CD4-positive, alpha-beta T cell treated with Interleukin-6 for 4 hours (primary cell): ENCODE measurements around the gene DNAJB11.

Experiments used
- DNase-seq: peaks from one replicate; pipeline ENCODE4 v3.0.0-alpha.2; 2020; ENCODE audit warnings: mixed read lengths

Gene DNAJB11

GRCh38 chr3:186598108-186598784 lies 27.7 kb downstream of the DNAJB11 start:
- no peak for DNase-seq

GRCh38 chr3:186598794-186599141 lies 28.2 kb downstream of the DNAJB11 start:
- no peak for DNase-seq

DNA sequence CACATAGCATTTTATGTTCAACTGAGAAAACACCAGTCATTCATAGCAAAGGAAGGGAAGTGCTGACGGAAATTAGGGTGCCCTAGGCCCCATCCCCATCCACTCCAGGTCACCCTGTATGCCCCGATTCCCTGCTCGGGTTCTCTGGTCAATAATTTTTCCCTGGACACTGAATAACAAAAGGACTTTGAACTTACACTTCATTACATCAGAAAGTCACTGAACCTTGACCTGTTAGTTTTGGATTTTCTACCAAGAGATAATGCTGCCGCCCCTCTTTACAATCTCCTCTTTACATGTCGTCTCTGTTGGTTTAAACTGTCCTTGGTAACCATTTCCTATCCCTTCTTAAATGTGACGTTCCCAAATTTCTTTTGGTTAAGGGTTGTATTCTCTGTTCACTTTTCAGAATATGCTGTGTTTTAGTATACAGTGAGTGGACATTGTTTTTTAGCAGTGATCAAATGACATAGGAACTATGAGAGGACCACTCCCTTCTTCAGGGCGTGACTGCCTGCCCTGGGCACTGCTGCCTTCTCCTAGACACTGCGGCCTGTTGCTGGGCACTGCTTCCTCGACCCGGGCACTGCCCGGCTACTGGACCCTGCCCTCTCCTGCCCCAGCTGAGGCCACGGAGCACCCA lies 28.7 kb downstream of the DNAJB11 start:
- no peak for DNase-seq

DNA sequence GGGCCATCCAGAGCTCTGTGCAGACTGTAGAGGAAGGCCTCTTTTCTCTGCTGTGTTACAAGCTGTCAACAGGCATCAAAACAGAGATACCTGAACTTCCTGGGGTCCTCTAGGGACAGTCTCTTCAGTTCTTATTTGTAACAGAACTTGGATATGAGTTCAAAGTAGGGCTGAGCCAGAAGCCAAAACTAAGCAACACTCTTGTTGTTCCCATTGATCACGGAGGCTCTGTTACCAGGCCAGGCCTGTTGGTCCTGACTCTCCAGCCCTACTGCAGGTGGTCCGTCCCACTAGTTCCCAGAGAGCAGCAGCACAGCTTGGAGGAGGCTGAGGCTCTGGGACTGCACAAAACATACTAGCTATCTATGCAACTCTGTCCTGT lies 29.3 kb downstream of the DNAJB11 start:
- no peak for DNase-seq

DNA sequence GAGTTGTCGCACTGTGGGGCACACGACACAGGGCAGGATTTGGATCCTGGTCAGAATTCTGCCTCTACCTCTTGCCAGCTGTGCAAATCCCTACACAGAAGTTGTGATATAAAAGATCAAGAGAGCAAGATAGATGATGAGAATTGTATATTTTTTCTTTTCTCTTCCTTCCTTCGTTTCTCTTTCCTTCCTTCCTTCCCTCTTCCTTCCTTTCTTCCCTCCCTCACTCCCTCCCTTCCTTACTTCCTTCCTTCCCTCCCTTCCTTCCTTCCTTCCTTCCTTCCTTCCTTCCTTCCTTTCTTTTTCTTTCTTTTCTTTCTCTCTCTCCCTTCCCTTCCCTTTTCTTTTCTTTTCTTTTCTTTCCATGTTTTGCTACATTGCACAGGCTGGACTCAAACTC lies 30.4 kb downstream of the DNAJB11 start:
- no peak for DNase-seq

DNA sequence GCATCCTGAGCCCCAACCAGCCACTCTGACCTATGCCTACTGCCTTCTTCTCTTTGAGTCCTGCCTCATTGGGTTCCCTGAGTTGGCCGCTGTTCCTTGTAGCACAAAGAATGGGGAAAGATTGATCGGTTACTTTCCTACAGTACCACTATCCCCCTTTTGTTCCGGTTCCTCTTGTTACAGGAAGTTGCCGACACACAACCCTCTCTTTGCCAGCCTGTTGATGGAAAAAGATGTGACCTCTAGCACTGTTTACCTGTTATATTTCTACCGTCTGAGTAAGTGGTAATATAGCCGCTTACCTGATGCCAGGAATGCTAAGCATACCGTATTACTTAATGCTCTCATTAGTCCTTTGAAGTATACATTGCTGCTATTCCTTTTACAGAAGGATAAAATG lies 32.6 kb downstream of the DNAJB11 start:
- DNase-seq: no peak

GRCh38 chr3:186605078-186605477 lies 34.6 kb downstream of the DNAJB11 start:
- no peak for DNase-seq

DNA sequence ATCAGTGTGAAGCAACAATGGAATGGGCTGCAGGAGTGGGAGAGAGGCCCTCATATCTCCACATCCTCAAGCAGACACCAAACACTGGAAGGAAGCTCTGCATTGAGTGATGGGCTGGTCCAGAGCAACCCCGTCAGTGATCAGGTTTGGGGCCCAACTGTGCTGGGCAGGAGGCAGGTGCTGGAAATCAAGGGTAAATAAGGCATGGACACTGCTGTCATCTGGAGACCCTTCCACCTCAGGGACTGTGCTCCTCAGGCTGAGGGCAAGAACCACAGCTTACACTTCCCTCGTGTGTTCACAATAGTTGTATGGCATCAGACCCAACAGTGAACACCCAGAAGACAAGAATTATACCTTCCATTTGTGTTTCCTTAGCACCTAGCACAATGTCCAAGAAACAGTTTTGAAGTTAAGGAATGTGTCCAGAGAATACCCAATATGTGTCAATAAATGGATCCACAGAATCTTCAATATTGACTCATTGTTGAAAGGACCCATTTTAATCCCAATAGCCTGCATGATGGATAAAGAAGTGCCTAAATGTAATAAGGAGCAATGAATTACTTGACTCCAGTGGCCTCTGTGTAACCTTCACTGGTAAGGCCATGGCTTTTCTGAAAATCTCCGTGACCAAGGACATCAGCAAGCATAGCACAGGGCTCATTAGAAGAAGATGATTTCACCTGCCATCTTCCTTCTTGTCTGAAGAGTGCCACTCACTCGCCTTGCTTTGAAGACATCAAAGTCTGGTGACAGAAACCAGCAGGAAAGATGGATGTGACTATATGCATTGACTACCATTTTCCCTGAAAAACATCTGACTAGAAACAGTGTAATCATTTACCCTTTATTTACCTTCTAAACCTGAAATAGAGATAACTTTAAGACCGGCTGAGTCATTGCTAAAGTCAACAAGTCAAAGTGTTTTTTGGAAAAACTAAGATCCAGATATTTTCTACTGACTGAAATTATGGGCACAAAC lies 35.3 kb downstream of the DNAJB11 start:
- DNase-seq: no peak

DNA sequence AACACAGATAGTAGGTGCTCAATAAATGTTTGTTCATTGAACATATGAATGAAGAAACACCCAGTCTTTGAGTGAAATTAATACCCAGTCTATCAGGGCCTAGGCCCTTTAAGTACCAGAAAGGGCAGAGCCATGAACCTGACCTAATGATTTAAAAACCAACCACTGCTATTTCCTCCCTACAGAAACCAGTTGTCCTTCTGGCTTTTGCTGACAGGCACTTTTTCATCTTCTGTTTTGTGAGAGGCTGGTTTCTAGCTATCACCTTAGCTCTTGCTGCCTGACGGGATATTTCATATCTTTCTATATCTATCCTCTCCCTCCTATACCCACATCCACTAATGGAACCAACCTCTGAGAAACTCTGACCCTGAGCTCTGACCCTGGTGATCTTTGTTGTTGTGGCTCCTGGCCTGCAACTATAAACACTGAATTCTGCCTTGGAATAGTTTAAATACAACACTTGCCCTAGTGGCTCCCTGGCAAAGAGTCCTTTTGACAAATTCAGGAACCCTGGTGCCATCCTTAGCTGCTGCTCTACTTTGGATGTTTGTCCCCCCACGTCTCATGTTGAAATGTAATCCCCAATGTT lies 38.2 kb downstream of the DNAJB11 start:
- DNase-seq: no peak

DNA sequence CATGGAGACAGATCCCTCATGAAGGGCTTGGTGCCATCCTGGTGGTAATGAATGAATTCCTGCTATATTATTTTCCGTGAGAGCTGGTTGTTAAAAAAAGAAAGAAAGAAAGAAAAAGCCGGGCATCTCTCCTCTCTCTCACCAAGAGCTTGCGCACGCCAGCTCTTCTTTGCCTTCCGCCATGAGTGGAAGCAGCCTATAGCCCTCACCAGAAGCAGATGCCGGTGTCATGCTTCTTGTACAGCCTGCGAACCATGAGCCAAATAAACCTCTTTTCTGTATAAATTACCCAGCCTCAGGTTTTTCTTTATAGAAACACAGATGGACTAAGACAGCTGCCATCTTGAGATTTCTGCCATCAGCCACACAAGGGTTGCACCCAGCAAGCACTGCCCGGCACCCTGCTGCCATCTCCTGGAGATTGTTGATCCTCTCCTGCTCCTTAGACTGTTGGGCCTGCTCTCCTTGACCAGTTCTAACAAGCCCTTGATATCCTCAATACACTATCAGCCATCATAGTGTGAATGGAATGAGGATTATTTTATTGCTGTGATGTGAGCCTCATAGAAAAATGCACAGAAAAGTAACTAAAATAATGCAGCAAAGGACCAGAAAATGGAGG lies 38.8 kb downstream of the DNAJB11 start:
- DNase-seq: no peak

DNA sequence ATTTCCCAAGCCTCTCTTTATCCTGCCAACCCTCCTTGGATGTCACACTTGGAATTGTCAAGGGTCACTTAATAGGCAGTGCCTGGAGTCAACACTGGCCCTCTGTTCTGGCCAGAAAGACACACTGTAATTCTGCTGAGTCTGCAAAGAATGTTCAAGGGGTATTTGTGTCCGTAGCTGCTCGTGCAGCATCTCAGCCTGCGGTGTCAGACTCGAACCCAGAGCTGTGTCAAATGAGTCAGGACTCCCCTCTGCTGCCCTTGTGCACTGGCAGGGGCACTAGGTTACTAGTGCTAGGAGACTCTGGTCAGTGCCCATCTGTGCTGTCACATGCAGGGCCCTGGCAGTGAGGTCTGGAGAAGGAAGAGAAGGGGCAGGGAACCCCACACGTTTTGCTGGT lies 41.5 kb downstream of the DNAJB11 start:
- no peak for DNase-seq

DNA sequence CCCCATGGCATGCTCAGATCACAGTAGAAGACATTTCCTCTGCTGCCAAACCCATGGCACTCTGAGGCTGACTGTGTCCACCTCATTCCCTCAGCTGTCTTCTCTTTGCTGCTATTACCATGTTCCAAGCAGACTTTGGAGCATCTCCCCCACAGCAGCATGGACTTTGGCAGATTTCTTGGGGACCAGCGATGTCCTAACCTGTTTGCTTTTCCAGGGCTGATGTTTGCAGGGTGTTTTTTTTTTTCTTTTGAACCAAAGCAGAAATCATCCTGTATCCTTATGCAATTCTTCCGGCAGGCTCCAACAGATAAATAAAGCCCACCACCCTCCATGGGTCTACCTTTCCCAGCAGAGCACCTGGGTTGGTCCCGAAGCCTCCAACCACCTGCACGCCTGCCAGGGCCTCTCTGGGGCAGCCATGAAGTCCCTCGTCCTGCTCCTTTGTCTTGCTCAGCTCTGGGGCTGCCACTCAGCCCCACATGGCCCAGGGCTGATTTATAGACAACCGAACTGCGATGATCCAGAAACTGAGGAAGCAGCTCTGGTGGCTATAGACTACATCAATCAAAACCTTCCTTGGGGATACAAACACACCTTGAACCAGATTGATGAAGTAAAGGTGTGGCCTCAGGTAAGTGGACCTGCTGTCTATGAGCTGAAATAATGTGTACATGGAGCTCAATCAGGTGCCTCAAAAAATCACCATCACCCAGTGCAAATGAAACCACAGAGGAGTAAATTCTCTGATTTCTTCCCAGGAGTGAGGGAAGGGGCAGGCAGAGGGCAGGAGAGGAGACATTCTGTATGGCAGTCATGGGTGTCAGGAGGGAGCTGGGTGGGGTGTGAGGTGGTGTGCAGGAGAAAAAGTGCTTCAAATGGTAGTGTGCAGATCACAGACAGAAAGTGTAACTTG lies 42.5 kb downstream of the DNAJB11 start, which contains the start of gene AHSG:
Gene AHSG (plus strand): TSS at position 340 of the 916 bp plus-strand sequence. CDS start 82 bp downstream, at position 422.
- no peak for DNase-seq

GRCh38 chr3:186613637-186614265 lies 43.2 kb downstream of the DNAJB11 start:
- no peak for DNase-seq

GRCh38 chr3:186614266-186614596 lies 43.7 kb downstream of the DNAJB11 start:
- DNase-seq: no peak

DNA sequence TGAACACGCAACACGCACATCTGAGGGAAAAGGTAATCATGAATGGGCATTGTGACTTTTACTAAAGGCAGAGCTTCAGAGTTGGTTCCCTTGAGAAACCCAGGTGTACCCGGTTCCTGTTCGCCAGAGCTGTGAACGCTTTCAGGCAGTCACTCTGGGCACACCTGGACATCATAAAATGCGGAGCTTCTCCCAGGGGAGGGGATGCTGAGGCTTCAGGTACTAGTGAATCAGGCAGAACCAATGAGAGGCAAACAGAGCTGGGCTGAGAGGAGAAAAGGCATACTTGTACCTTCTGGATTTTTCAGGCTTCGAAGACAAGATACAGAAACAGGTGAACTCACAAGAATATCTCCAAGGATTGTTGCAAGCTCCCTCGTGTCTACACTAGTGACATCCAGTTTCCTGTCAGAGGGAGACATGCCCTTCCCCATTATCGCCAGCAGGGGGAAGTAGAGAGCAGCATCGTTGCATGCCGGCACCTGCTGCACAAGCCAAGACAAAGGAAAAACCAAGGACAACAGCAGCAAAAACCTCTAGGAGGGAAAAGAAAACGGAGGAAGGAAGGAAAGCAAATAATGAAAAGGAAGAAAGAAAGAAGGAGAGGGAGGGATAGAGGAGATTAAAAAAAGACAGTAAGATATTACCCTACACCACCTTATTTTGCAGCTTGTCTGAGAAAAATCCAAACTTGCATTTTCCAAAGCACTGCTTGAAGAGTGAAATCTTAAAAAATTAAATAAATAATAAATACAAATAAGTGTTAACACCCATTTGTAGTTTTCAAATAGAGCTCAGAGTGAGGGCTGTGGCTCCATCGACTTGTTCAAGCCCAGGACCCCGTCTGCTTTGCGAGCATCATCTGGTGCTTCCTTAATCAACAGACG lies 44.3 kb downstream of the DNAJB11 start:
- peak; percentile 78 for DNase-seq

- no peak for DNase-seq
Measured at GRCh38 chr3:186616299-186616617, 45.7 kb downstream of the DNAJB11 start.

- DNase-seq: peak; percentile 89
Measured at GRCh38 chr3:186617036-186617946, 46.8 kb downstream of the DNAJB11 start.

DNA sequence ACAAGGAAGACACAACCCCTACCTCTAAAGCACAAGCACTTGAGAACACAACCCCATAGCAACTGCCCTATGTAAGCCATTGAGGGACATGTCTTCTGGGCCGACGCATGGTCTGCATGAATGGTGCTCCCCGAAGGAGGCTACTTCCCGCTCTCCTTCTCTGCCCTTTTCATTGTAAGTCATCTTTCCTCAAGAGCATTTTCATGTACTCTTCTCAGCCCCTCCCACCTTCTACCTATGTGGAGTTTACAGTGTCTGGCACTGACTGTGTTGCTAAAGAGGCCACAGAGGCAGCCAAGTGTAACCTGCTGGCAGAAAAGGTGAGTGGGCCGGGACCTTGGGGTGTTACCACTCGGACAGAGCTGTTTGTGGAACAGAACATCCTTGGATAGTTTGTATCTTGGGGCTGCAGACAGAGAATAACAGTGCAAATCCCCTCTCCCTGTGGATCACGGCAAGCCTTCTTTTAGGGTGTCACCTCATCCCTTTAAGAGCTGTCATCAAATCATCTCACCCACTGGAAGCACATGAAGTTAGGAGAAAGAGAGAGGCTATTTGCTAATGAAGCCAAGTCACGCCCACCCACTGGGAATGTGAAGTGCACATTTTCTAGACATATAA lies 47.9 kb downstream of the DNAJB11 start:
- no peak for DNase-seq

DNA sequence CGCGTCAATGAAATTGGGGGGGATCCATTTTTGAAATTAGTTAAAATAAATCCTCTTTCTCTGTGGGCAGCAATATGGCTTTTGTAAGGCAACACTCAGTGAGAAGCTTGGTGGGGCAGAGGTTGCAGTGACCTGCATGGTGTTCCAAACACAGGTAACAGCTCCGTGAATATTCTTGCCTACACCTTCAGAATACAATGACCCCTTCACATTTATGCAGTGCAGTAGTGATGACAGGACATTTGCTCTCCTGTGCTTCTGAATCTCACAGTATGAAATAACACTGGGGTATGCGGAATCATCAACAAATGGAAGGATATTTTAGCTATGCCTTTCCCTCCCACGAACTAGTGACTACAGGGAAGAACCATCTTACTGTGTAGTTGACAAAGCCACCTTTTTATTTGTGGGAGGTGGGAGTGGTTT lies 49.3 kb downstream of the DNAJB11 start:
- no peak for DNase-seq
